ENCODE measurements around the gene DDX47.
"Not testable (repeated sequence)": the region's sequence is repeated elsewhere in the genome, so short reads cannot be mapped to it uniquely, and the experiment has no call there.

DDX47 gene

DNA sequence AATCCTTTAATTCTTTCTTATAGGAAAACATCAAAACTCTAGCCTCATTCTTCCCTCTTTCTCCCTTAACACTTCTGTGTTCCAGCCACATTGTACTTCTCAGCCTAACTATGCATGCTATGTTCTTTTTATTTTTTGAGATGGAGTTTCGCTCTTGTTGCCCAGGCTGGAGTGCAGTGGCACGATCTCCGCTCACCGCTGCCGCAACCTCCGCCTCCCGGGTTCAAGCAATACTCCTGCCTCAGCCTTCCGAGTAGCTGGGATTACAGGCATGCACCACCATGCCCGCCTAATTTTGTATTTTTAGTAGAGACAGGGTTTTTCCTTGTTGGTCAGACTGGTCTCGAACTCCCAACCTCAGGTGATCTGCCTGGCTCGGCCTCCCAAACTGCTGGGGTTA lies 7.2 kb downstream of the DDX47 start:
- FAIRE-seq; DNase-seq (ENCODE audit: low spot score): not testable (repeated sequence)

DNA sequence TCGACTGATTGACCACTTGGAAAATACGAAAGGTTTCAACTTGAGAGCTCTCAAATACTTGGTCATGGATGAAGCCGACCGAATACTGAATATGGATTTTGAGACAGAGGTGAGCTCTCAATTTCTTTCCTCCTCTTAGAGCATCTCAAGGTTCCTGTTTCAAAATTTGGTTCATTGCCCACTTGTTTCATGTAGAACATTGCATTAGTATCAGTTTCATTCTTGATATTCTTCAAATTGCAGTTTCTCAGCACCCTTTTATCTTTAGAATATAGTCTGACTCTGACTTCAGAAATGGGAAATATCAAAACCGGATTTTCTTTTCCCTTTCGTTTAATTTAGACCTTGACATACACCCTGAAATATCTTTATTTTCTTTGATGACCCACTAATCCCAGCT lies 8.8 kb downstream of the DDX47 start:
- FAIRE-seq (no peak), DNase-seq (ENCODE audit: low spot score) (no peak)

DNA sequence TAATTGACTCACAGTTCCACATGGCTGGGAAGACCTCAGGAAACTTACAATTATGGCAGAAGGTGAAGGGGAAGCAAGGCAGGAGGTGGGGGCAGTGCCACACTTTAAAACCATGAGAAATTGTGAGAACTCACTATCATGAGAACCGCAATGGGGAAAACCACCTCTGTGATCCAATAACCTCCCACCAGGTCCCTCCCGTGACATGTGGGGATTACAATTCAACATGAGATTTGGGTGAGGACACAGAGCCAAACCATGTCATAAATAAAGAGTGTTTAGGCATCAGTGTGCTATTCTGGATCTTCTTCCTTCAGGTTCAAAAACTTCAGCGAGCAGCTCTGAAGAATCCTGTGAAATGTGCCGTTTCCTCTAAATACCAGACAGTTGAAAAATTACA lies 9.7 kb downstream of the DDX47 start:
- no peak for DNase-seq (ENCODE audit: low spot score)
- FAIRE-seq = no peak

DNA sequence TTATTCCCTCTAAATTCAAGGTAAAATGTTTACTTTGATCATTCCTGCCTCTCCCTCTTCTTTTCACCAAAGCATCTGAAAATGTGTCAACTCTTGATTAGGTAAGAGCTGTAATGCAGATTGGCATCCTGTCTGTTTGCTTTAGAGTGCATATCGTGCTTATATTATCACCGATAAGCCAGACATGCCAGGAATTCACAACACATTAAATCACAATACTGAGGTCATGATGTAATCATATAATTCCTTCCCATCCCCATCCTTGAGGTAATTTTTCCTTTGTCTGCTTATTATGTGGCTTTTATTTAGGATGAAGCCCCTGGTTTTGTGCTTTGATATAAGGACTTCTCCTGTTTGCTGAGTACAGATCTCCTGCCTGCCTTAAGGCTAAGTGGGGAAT lies 10.2 kb downstream of the DDX47 start:
- DNase-seq (ENCODE audit: low spot score) = peak; percentile 89
- peak; percentile 59 for FAIRE-seq

DNA sequence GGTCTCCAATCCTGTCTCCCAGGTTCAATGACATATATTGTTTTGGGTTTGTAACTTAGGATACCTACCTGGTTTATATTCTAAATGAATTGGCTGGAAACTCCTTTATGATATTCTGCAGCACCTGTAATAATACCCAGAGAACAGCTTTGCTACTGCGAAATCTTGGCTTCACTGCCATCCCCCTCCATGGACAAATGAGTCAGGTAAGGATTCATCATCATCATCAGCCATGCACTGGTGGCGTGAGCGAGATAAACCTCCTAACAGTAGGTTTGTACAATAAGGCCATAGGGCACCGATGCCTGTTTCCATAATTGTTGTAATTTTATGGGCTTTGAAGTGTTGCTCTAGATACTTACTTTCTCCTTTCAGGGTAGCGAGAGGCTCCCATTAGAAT lies 10.7 kb downstream of the DDX47 start:
- FAIRE-seq = no peak
- DNase-seq (ENCODE audit: low spot score) = peak; percentile 59

DNA sequence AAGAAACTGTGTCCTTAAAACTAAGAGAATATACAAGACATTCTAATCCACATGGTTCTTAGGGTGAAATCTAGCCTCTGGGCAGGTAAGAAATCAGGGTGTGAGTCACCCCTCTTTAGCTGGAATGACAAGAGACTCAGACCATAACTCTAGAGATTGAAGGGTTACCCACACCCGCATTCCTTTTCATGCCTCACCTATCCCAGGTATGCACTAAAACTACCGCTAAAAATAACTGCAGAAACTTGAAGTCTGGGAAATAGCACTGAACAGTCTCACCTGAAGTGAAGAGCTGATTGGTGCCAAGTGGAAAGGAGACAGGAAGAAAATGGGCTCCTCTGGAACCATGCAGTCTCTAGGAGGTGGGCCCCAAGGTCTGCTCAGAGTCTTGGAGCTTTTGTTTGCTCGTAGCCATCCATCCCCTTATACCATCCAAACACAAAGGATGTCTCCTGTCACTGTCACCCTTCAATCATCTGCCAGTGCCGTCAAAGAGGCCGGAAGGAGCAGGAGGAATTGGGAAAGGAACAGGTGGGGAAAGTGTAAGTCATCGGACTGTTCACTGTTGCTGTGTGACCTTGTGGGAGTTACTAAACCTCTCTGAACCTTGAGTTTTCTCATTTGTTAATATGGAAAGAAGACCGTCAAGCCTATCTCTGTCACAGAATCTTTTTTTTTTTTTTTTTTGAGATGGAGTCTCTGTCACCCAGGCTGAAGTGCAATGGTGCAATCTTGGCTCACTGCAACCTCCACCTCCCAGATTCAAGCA lies 22.4 kb downstream of the DDX47 start:
- FAIRE-seq (peak; percentile 14), DNase-seq (ENCODE audit: low spot score) (peak; percentile 60)

DNA sequence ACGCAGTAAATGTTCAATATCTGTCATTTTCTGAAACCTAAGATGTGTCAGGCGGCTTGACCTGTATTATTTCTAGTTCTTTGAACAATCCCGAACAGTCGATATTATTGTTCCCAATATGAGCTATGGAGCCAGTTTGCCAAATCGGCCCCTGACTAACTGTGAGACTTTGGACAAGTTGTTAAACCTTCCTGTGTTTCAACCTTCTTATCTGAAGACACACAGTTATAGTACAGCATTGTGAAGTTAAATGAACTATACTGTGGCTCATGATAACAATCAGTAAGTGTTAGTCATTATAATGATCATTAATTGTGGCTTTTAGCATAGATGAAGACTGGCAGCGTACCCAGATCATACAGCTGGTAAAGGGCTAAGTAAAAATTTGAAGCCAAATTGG lies 23.4 kb downstream of the DDX47 start:
- FAIRE-seq (no peak), DNase-seq (ENCODE audit: low spot score) (no peak)

DNA sequence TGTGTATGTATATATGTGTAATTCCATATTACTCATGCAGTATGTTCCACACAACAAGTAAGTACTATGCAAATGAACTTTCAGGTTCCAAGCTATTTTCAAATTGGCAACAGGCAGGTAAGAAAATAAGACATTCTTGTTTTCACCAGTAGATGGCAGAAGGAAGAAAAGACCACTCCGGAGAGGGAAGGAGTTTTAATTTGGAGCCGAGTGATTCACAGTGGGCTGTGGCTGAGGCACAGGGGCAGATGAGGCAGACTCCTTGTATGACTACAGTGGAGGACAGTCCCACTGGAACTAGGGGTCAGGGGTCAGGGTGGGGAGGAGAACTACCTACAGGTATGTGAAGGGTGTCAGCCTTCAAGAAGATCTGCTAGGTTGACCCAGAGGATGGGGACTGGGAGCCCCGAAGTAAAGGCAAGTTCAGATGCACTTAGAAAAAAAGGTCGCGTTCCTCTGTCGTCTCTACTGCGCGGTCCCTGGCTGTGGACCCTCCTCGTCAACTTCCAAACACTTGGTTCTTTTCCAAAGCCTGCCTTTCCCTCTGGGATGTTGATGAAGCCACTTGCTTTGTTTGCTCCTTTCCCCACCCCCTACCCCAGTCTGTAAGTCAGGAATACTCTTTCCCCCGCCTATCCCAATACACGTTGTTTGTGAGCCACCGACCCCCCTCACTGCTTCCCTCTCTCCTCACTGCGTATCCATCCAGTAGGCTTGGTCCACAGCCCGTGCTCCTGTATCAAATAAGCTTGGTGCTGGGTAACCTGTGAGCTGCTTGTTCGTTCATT lies 24.1 kb downstream of the DDX47 start:
- DNase-seq (ENCODE audit: low spot score) (peak; percentile 79), FAIRE-seq (peak; percentile 77)

DNA sequence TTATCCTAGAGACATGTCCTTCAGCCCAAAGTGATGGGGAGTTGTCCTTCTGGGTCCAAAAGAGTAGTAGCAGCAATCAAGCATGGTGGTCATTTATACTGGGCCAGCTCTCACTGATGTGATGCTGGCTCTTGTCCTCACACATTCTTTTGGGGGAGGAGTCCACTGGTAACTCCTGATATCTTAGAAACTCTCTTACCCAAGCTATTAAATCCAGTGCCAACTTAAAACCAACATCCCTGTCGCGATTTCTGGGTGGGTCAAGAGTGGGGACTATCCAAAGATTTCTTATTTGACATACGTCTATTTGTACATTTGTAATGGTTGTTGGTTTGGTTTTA lies 24.6 kb downstream of the DDX47 start:
- FAIRE-seq (no peak), DNase-seq (ENCODE audit: low spot score) (no peak)

DNA sequence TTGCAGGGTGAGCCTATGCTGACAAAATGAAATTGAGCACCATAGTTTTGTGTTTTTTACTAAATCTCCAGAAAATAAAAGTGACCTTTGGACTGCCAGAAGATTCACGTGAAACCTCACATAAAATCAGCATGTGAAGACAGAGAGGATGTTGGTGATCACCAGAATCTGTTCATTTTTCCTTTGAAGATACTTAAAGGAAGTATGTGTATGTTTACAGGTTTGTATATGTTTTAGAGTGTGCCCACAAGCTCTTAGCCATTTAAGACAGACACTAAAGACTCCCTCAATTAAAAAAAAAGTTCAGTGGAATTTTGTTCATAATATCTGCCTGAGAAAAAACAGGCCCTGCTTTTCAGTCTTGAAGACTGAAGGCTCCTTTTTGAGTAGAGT lies 25.9 kb downstream of the DDX47 start:
- FAIRE-seq (no peak), DNase-seq (ENCODE audit: low spot score) (no peak)

DNA sequence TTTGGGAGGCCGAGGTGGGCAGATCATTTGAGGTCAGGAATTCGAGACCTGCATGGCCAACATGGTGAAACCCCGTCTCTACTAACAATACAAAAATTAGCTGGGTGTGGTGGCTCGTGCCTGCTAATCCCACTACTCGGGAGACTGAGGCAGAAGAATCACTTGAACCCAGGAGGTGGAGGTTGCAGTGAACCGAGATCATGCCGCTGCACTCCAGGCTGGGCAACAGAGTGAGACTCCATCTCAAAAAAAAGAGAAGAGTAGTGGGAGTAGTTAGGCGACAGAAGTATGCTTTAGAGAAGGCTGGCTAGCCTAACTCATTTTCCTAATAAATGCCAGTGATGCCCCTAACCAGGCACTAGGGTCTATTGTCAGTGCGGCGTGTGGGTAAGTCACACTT lies 26.3 kb downstream of the DDX47 start:
- FAIRE-seq; DNase-seq (ENCODE audit: low spot score): not testable (repeated sequence)

DNA sequence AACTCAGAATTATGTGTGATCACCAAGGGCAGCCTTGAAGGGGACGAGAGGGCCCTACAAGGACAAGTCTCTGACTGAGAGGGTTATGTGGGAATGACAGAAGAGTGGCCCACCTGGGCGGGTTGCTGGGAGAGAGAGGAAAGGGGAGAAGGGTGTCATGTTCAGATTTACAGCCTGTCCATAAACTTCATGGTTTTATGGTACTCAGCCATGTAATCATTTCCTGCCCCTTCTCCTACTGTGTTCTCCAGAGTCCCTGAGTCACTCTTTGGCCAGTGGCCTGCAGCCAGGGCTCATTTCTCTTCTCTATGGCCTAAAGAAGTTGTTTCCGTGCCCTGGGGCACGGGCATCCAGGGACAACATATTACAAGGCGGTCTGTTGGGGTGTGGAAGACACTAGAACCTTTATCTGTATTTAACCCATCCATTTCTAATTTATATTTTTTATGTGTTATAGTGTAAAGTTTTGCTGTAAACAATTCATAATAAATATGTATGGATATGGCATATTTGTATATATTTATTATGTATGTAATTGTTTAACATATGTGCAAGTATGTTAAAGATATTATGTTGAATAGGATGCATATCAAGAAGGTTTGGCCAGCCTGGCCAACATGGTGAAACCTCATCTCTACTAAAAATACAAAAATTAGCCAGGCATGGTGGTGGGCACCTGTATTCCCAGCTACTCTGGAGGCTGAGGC lies 26.9 kb downstream of the DDX47 start:
- FAIRE-seq (peak; percentile 91), DNase-seq (ENCODE audit: low spot score) (peak; percentile 78)

DNA sequence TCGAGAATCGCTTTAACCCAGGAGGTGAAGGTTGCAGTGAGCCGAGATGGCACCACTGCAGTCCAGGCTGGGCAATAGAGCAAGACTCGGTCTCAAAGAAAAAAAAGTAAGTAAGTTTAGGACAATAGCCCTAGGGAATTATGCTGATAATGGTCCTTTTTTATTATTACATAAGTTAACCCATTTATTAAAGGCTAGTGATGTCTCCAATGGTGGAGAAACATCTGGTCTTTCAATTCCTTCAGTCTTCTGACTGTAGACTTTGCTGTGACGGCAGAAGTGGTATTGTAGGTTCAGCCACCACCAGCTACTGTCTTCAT lies 27.4 kb downstream of the DDX47 start:
- DNase-seq (ENCODE audit: low spot score) = no peak
- FAIRE-seq = no peak

DNA sequence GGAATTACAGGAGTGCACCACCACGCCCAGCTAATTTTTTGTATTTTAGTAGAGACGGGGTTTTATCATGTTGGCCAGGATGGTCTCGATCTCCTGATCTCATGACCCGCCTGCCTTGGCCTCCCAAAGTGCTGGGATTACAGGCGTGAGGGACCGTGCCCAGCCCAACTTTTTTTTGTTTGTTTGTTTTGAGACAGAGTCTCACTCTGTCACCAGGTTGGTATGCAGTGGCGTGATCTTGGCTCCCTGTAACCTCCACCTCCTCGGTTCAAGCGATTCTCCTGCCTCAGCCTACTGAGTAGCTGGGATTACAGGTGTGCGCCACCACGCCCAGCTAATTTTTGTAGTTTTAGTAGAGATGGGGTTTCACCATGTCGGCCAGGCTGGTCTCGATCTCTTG lies 28.3 kb downstream of the DDX47 start:
- DNase-seq (ENCODE audit: low spot score); FAIRE-seq: not testable (repeated sequence)

DNA sequence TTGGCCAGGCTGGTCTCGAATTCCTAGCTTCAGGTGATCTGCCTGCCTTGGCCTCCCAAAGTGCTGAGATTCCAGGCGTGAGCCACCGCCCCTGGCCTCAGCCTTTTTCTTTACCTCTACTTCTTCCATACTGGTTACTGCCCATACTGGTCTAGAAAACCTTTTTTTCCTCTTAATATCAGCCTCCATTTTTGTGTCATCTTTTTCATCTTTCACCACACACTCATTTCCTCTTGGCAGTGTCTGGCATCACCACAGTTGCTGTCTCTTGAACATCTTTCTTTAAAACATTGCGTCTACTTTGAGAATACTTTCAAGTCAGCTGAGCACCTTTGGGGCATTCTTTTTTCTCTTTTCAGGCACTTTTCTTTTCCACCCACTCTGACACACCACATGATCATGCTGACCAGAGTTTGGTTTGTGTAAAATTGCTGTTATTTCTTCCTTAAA lies 32.7 kb downstream of the DDX47 start:
- DNase-seq (ENCODE audit: low spot score) (no peak), FAIRE-seq (no peak)

DNA sequence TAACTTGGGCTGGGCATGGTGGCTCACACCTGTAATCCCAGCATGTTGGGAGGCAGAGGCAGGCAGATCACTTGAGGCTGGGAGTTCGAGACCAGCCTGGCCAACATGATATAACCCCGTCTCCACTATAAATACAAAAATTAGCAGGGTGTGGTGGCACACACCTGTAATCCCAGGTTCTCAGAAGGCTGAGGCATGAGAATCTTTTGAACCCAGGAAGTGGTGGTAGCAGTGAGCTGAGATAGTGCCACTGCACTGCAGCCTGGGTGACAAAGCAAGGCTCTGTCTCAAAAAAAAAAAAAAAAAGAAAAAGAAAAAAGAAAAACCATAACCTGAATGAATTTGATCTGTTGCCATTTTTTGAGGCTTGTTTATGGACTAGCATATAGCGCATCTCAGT lies 33.6 kb downstream of the DDX47 start:
- DNase-seq (ENCODE audit: low spot score); FAIRE-seq: not testable (repeated sequence)

DNA sequence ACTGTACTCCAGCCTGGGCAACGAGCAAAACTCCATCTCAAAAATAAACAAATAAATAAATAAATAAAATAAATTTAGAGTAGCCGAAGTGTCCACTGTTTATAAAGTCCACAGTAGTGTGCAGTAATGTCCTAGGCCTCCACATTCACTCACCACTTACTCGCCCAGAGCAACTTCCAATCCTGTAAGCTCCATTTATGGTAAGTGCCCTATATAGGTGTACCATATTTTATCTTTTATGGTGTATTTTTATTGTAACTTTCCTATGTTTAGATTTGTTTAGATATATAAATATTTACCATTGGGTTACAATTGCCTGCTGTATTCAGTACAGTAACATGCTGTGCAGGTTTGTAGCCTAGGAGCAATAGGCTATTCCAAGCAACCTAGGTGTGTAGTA lies 40.3 kb downstream of the DDX47 start:
- DNase-seq (ENCODE audit: low spot score) (no peak), FAIRE-seq (no peak)

DNA sequence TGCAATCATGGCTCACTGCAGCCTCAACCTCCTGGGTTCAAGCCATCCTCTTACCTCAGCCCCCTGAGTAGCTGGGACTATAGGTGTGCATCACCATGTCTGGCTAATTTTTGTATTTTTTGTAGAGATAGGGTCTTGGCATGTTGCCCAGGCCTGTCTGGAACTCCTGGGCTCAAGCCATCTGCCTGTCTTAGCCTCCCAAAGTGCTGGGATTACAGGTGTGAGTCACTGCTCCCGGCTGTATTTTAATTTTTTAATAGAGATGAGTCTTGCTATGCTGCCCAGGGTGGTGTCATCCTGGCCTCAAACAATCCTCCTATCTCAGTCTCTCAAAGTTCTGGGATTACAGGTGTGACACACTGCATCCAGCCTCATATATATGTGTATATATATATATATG lies 46.5 kb downstream of the DDX47 start:
- peak; percentile 25 for DNase-seq (ENCODE audit: low spot score)
- no peak for FAIRE-seq

DNA sequence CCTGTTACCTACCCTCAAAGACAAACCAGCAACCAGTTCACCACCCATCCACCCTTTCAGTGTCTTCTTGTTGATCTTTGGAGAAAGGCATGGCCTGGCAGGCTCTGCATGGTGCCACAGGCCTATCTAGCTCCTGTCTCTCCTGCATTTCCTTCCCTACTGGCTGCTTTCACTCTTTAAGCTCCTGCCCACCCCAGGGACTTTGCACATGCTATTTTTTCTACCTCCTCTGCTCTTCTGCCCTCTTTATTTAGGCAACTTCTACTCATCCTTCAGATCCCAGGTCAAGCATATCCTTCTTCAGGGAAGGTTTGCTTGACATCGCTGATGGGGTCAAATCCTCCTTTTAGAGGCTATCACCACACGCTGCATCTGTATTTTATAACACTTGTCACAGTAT lies 51.1 kb downstream of the DDX47 start:
- FAIRE-seq (no peak), DNase-seq (ENCODE audit: low spot score) (no peak)

DNA sequence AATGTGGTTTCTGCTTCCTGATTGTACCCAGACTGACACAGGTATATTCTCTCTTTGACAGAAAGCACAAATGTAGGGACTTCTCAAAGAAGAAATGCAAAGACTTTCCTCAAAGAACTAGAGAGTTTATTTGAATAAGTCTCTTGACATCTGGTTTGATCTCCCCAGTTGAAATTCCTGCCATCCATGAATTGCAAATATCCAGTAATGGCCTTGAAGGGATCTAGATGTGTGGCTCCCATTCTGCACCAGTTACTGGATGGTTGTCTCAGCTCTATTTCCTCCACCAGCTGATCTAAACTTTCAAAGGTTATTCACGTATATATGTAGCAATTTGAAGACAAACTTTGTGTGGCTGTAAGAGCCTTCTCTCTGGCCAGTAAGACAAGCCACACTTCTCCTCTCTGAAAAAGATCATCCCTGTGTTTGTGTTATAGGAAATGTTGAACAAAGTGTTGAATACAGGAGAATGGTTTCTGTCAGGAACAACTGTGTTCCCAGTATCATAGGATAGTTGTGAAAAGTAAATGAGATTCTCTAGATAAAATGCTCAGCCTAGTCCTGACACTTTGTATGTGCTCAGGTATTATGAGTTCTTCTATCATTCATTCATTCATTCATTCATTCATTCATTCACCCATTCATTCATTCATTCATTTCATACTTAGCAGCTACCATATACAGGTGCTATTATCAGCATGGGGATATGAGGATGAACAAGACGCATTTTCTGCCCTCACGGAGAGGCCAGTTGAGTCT lies 55.5 kb downstream of the DDX47 start:
- no peak for FAIRE-seq
- DNase-seq (ENCODE audit: low spot score) = no peak

DNA sequence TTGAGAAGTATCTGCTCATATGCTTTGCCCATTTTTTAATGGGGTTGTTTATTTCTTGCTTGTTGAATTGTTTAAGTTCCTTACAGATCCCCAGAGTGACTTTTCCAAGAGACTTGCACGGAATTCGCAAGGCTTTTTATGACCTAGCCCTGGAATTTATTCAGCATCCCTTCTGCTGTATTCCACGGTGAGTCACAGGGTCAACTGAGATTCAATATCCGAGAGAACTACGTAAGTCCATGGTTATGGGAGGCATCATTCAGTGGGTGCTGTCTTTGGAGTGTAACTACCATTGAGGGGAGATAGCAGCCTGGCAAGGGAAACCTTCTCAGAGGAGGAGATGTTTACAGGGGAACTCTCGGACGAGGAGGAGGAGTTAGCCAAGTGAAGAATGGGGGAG lies 57.3 kb downstream of the DDX47 start:
- peak; percentile 81 for FAIRE-seq
- peak; percentile 91 for DNase-seq (ENCODE audit: low spot score)

Measured in RCC 7860 (cell line).